ENCODE results near the gene BRF1. TPM values are rescaled to one million over a fixed set of nuclear protein-coding genes. Genes with fewer than 3 reads are reported as not detected.
A peak's percentile ranks its signal among the peaks of the same experiment; 100 is the strongest.

BRF1 gene
- total and polyA plus RNA-seq, 2 of the 13 experiments (the other 11 are each of a cell fraction or from before 2014, with no cell fraction given) = 5.1 to 11.0 TPM

- Histone ChIP-seq H3K4me1 (ENCODE audit: insufficient read depth, low read length) (peaks cover 19% of the 10 kb centered on the region; the same call in 1 of the 2 replicates), H3K27ac (ENCODE audit: extremely low read length, insufficient read depth, low read length) (no peak overlapping the region), H3K4me3 (replicated peaks in 1 of 3; ENCODE audit: insufficient read depth in 1 of 3, low read depth in 2 of 3, low read length in 3 of 3) (no peak overlapping the region), H3K36me3 (replicated peaks in 1 of 2; ENCODE audit: control insufficient read depth in 1 of 2, insufficient read depth in 2 of 2, low read length in 2 of 2) (no peaks in the 10 kb centered on the region), H3K27me3 (ENCODE audit: control insufficient read depth in 1 of 2, insufficient read depth in 2 of 2, low read length in 2 of 2) (peaks cover 16 to 86% of the 10 kb centered on the region in 2 experiments), H2AFZ (ENCODE audit: low read length) (no peak overlapping the region), H4K20me1 (ENCODE audit: insufficient read depth, low read length) (0 out of 2 replicates have a peak, but pooled peaks cover 3% of the 10 kb centered on the region), H3K79me2 (ENCODE audit: insufficient read depth, low read length) (no peaks in the 10 kb centered on the region), H3K9ac (ENCODE audit: insufficient read depth, low read depth, low read length) (no peak overlapping the region), H3K4me2 (ENCODE audit: low read depth, low read length) (no peak overlapping the region), H3K9me3 (ENCODE audit: low read length) (no peaks in the 10 kb centered on the region)
- TF ChIP-seq ZNF329 (CRISPR knock-in tag; IDR thresholded peaks at IDR 0.05; ENCODE audit: low read depth) = no peak
- no peak for TF ChIP-seq ERF (CRISPR knock-in tag; IDR thresholded peaks at IDR 0.05)
- TF ChIP-seq ETV5 (CRISPR knock-in tag; IDR thresholded peaks at IDR 0.05; ENCODE audit: borderline replicate concordance) = no peak
- TF ChIP-seq ZSCAN12 (CRISPR knock-in tag; IDR thresholded peaks at IDR 0.05) = no peak
- TF ChIP-seq ZNF572 (CRISPR knock-in tag; IDR thresholded peaks at IDR 0.05) = no peak
- TF ChIP-seq GTF3A (CRISPR knock-in tag; conservative IDR thresholded peaks at IDR 0.05) = no peak
- TF ChIP-seq STAG1 (CRISPR knock-in tag; IDR thresholded peaks at IDR 0.05) = no peak
- WGBS (ENCODE audit: low lambda C conversion rate) = 62% methylated on average over 3 of the region's 13 CpGs
- ATAC-seq (peak; percentile 8; the same call in 1 of the 3 replicates), FAIRE-seq (no peak), DNase-seq (ENCODE audit: low spot score) (no peak)
- no TSS peak for BruUV-seq (replicated peaks)
- CTCF ChIA-PET (ENCODE audit: low intra/inter-chr PET ratio, low total read pairs) = no interaction called here
- POLR2A ChIA-PET = no interaction called here
- in situ Hi-C loops (cut with HindIII; ENCODE audit: extremely low pct_ligation_motif_present, low pct_unique_long_range_greater_than_20kb) (no loop called here), intact Hi-C loops (cut with micrococcal nuclease; ENCODE audit: unreplicated experiment) (no loop called here)
Observed at GRCh38 chr14:105179191-105179590, 121.6 kb downstream of the BRF1 start.

GRCh38 chr14:105178868-105179140, 122.0 kb downstream of the BRF1 start:
- TF ChIP-seq ZNF343 (CRISPR knock-in tag; IDR thresholded peaks at IDR 0.05) = no peak
- TF ChIP-seq HBP1 (CRISPR knock-in tag; IDR thresholded peaks at IDR 0.05; ENCODE audit: low read depth) = no peak
- no peak for TF ChIP-seq POGZ (CRISPR knock-in tag; IDR thresholded peaks at IDR 0.05)
- no peak for TF ChIP-seq MAFF (IDR thresholded peaks at IDR 0.05; ENCODE audit: low read depth, low read length)
- no peak for TF ChIP-seq TERF1 (CRISPR knock-in tag; IDR thresholded peaks at IDR 0.05)
- no peak for TF ChIP-seq BORCS8-MEF2B (CRISPR knock-in tag; IDR thresholded peaks at IDR 0.05)
- no peak for TF ChIP-seq NFE2 (CRISPR knock-in tag; IDR thresholded peaks at IDR 0.05)
- no peak for TF ChIP-seq ZNF660 (CRISPR knock-in tag; IDR thresholded peaks at IDR 0.05; ENCODE audit: borderline replicate concordance, low read depth)
- TF ChIP-seq CCAR2 (optimal IDR thresholded peaks at IDR 0.05; ENCODE audit: low read depth, low read length) = no peak
- intact Hi-C loops (cut with micrococcal nuclease; ENCODE audit: unreplicated experiment) (no loop called here), in situ Hi-C loops (cut with HindIII; ENCODE audit: extremely low pct_ligation_motif_present, low pct_unique_long_range_greater_than_20kb) (no loop called here)
- Histone ChIP-seq H3K4me1 (ENCODE audit: insufficient read depth, low read length) (peaks cover 19% of the 10 kb centered on the region; the same call in 1 of the 2 replicates), H3K9me3 (ENCODE audit: low read length) (no peaks in the 10 kb centered on the region), H3K4me2 (ENCODE audit: low read depth, low read length) (no peak overlapping the region), H4K20me1 (ENCODE audit: insufficient read depth, low read length) (0 out of 2 replicates have a peak, but pooled peaks cover 3% of the 10 kb centered on the region), H3K27me3 (ENCODE audit: control insufficient read depth in 1 of 2, insufficient read depth in 2 of 2, low read length in 2 of 2) (peaks cover 16 to 84% of the 10 kb centered on the region in 2 experiments), H3K79me2 (ENCODE audit: insufficient read depth, low read length) (no peaks in the 10 kb centered on the region), H3K36me3 (replicated peaks in 1 of 2; ENCODE audit: control insufficient read depth in 1 of 2, insufficient read depth in 2 of 2, low read length in 2 of 2) (no peaks in the 10 kb centered on the region), H2AFZ (ENCODE audit: low read length) (no peak overlapping the region), H3K9ac (ENCODE audit: insufficient read depth, low read depth, low read length) (no peak overlapping the region), H3K4me3 (replicated peaks in 1 of 3; ENCODE audit: insufficient read depth in 1 of 3, low read depth in 2 of 3, low read length in 3 of 3) (no peak overlapping the region), H3K27ac (ENCODE audit: extremely low read length, insufficient read depth, low read length) (no peak overlapping the region)
- CTCF ChIA-PET (ENCODE audit: low intra/inter-chr PET ratio, low total read pairs) = no interaction called here
- DNase-seq (ENCODE audit: low spot score) = no peak
- 89% methylated on average over 7 of the region's 11 CpGs for WGBS (ENCODE audit: low lambda C conversion rate)
- no peak for FAIRE-seq
- no peak for ATAC-seq
- POLR2A ChIA-PET = no interaction called here
- no TSS peak for BruUV-seq (replicated peaks)

All from HepG2 (cell line).